Progenitor cell of endocrine pancreas (in vitro differentiated cells): Measurements from ENCODE around the gene ADH1B. TPM values are rescaled to one million over a fixed set of nuclear protein-coding genes. Genes with fewer than 3 reads are reported as not detected.
"Not testable (repeated sequence)": the region's sequence is repeated elsewhere in the genome, so short reads cannot be mapped to it uniquely, and the experiment has no call there.

Experiments
- DNase-seq: peaks from one replicate; pipeline ENCODE4 v3.0.0; 2021; ENCODE audit warnings: low spot score; ENCODE audit not compliant: unreplicated experiment
- H3K27ac Mint-ChIP-seq: 2 replicates; pipeline ENCODE4 v1.8.0; 2021; ENCODE audit warnings: mild to moderate bottlenecking, moderate library complexity, mixed read lengths
- H3K27me3 Mint-ChIP-seq: 2 replicates; pipeline ENCODE4 v1.8.0; 2021; ENCODE audit warnings: mixed read lengths
- H3K36me3 Mint-ChIP-seq: 2 replicates; pipeline ENCODE4 v1.8.0; 2022; ENCODE audit warnings: mixed read lengths; ENCODE audit not compliant: insufficient read depth
- H3K4me1 Mint-ChIP-seq: 2 replicates; pipeline ENCODE4 v1.8.0; 2021; ENCODE audit warnings: low read depth, mixed read lengths
- H3K4me3 Mint-ChIP-seq: 2 replicates; pipeline ENCODE4 v1.8.0; 2021; ENCODE audit warnings: low read depth, mild to moderate bottlenecking, moderate library complexity, mixed read lengths
- H3K9me3 Mint-ChIP-seq: 2 replicates; pipeline ENCODE4 v1.8.0; 2021; ENCODE audit warnings: low read depth, mixed read lengths
- CTCF ChIP-seq: fragments of 200-600 bp; sonication (generic); IDR thresholded peaks from one replicate; pipeline ENCODE4 v1.5.0; 2021; ENCODE audit warnings: antibody characterized with exemption, mild to moderate bottlenecking; ENCODE audit not compliant: unreplicated experiment
- long read RNA-seq: library from polyadenylated mRNA; unstranded; transcript quantifications from one replicate; pipeline ENCODE4 v2.0.0, GENCODE V29; 2020
- total RNA-seq: library from RNA; stranded (reverse); gene quantifications from 2 replicates; pipeline ENCODE4 v1.2.1, GENCODE V29; 2021

The ADH1B gene
- total RNA-seq = 0.29 and 0.53 TPM in 2 replicates
- long read RNA-seq = 0 reads

DNA sequence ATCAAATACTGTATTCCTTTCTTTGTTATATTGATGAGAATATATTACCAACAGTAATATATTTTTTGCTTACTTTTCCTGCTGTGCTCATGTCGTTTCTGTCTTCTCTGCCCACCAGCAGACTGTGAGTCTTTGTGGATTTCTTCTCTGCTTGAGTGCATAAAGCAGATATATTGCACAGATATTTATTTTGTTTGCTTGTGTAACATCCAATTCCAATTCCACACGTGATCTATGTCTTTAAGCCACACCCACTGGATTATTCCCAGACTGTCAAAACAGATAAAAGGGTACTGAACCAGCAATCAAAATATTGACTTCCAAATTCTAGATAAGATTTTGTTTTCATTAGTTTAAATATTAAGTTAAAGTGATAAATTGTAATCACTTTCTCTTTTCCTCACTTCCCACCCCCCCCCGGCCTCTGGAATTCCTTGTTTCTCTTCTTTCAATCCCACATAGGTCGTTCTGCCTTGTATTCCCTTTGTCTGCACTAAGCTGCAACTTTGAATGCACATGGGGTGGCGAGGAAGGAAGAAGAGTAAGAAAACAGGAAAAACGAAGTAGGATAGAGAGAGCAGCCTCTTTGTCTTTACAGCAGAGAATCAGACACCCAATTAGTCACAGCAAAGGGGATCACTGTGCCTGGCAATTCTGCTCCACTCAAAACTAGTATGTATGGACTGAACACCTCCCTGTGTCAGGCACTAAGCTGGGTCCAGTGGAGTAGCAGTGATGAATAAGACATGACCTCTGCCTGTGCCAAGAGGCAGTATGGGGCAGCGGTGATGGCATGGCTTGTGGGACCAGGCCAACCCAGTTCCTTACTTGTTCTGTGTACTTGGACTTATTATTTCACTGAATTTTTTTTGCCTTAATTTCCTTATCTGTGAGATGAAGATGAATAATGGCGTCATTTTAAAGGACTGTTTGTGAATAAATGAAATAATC, at the start of gene ADH1B:
Gene ADH1B (minus strand): TSS at position 161 of the 951 bp plus-strand sequence. CDS start 70 bp downstream, at position 91.
- no peak for DNase-seq
- Mint-ChIP-seq H3K27ac (peak within 1 kb of the TSS; percentile 31), H3K27me3 (peaks cover 30% of the 10 kb centered on the region), H3K4me3 (no peak within 1 kb of the TSS), H3K9me3 (peaks cover 6% of the 10 kb centered on the region), H3K36me3 (no peaks in the 10 kb centered on the region), H3K4me1 (peaks cover 7% of the 10 kb centered on the region)
- no peak for TF ChIP-seq CTCF

GRCh38 chr4:99367817-99368216, 46.6 kb upstream of the ADH1B start:
- H3K4me1 Mint-ChIP-seq, H3K27ac Mint-ChIP-seq, H3K4me3 Mint-ChIP-seq, H3K27me3 Mint-ChIP-seq, H3K36me3 Mint-ChIP-seq, DNase-seq: not testable (repeated sequence)
- peaks cover 15% of the 10 kb centered on the region for H3K9me3 Mint-ChIP-seq

GRCh38 chr4:99366491-99366890, 45.3 kb upstream of the ADH1B start:
- Mint-ChIP-seq H3K9me3 (peaks cover 11% of the 10 kb centered on the region), H3K36me3 (peaks cover 2% of the 10 kb centered on the region), H3K4me1 (no peaks in the 10 kb centered on the region), H3K27me3 (no peaks in the 10 kb centered on the region), H3K27ac (no peak overlapping the region), H3K4me3 (no peak overlapping the region)
- no peak for DNase-seq
- TF ChIP-seq CTCF = no peak

GRCh38 chr4:99362768-99363167, 41.6 kb upstream of the ADH1B start:
- no peaks in the 10 kb centered on the region for H3K4me1 Mint-ChIP-seq
- no peak overlapping the region for H3K4me3 Mint-ChIP-seq
- peaks cover 2% of the 10 kb centered on the region for H3K36me3 Mint-ChIP-seq
- H3K27me3 Mint-ChIP-seq = no peaks in the 10 kb centered on the region
- no peak overlapping the region for H3K27ac Mint-ChIP-seq
- H3K9me3 Mint-ChIP-seq = peaks cover 15% of the 10 kb centered on the region
- no peak for TF ChIP-seq CTCF
- DNase-seq = no peak

DNA sequence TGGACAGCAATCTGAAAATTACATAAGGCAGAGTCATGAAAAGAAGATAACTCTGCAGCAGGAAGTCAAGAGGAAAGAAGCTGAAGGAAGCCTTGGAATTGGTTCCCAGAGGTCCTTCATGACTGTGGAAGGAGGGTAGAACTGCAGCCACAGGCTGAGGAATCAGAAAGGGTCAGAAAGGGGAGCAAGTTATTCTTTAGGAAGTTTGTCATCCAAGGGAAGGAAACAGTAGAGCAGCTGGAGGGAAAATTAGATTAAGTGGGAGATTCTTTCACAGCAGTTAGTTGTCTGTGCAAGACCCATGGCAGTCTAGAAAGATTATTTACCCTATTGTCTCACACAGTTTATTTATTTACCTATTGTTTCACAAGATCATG, 40.7 kb upstream of the ADH1B start:
- no peak for DNase-seq
- Mint-ChIP-seq H3K9me3 (peaks cover 15% of the 10 kb centered on the region), H3K4me1 (no peaks in the 10 kb centered on the region), H3K27me3 (no peaks in the 10 kb centered on the region), H3K4me3 (no peak overlapping the region), H3K27ac (no peak overlapping the region), H3K36me3 (peaks cover 2% of the 10 kb centered on the region)
- no peak for TF ChIP-seq CTCF
